ENCODE results near the gene PTGIR. TPM values are rescaled to one million over a fixed set of nuclear protein-coding genes. Genes with fewer than 3 reads are reported as not detected.

PTGIR gene
- total RNA-seq, 1 donor from 2014 or later = 0.26 TPM

GRCh38 chr19:46654621-46655152 is 29.8 kb upstream of the PTGIR start:
- Histone ChIP-seq H3K4me3 (ENCODE audit: low read depth, low read length) (no peak overlapping the region), H3K36me3 (ENCODE audit: control insufficient read depth, insufficient read depth, low read length) (no peaks in the 10 kb centered on the region), H3K27me3 (ENCODE audit: control insufficient read depth, insufficient read depth, low read length) (peaks cover 17% of the 10 kb centered on the region)
- FAIRE-seq (no peak), DNase-seq (ENCODE audit: low read depth) (no peak)
- no peak for TF ChIP-seq CTCF (IDR thresholded peaks at IDR 0.05; ENCODE audit: insufficient read depth, low read length, severe bottlenecking)

GRCh38 chr19:46650445-46650844 is 25.6 kb upstream of the PTGIR start:
- FAIRE-seq = no peak
- DNase-seq (ENCODE audit: low read depth) = no peak
- TF ChIP-seq CTCF (IDR thresholded peaks at IDR 0.05; ENCODE audit: insufficient read depth, low read length, severe bottlenecking) = no peak
- Histone ChIP-seq H3K27me3 (ENCODE audit: control insufficient read depth, insufficient read depth, low read length) (peaks cover 16% of the 10 kb centered on the region), H3K4me3 (ENCODE audit: low read depth, low read length) (no peak overlapping the region), H3K36me3 (ENCODE audit: control insufficient read depth, insufficient read depth, low read length) (no peaks in the 10 kb centered on the region)

GRCh38 chr19:46648961-46649960 is 24.4 kb upstream of the PTGIR start:
- FAIRE-seq (no peak), DNase-seq (ENCODE audit: low read depth) (no peak)
- TF ChIP-seq CTCF (IDR thresholded peaks at IDR 0.05; ENCODE audit: insufficient read depth, low read length, severe bottlenecking) = no peak
- peaks cover 16% of the 10 kb centered on the region for H3K27me3 ChIP-seq (ENCODE audit: control insufficient read depth, insufficient read depth, low read length)
- no peaks in the 10 kb centered on the region for H3K36me3 ChIP-seq (ENCODE audit: control insufficient read depth, insufficient read depth, low read length)
- no peak overlapping the region for H3K4me3 ChIP-seq (ENCODE audit: low read depth, low read length)

- no peak for TF ChIP-seq CTCF (IDR thresholded peaks at IDR 0.05; ENCODE audit: insufficient read depth, low read length, severe bottlenecking)
- DNase-seq (ENCODE audit: low read depth) (no peak), FAIRE-seq (peak; percentile 60)
- peaks cover 14% of the 10 kb centered on the region for H3K27me3 ChIP-seq (ENCODE audit: control insufficient read depth, insufficient read depth, low read length)
- H3K36me3 ChIP-seq (ENCODE audit: control insufficient read depth, insufficient read depth, low read length) = no peaks in the 10 kb centered on the region
- no peak overlapping the region for H3K4me3 ChIP-seq (ENCODE audit: low read depth, low read length)
These were observed 23.4 kb upstream of the PTGIR start for GRCh38 chr19:46648060-46648960.

GRCh38 chr19:46646402-46646801 is 21.5 kb upstream of the PTGIR start:
- no peak for DNase-seq (ENCODE audit: low read depth)
- H3K36me3 ChIP-seq (ENCODE audit: control insufficient read depth, insufficient read depth, low read length) = no peaks in the 10 kb centered on the region
- no peak overlapping the region for H3K4me3 ChIP-seq (ENCODE audit: low read depth, low read length)
- FAIRE-seq = no peak
- no peak for TF ChIP-seq CTCF (IDR thresholded peaks at IDR 0.05; ENCODE audit: insufficient read depth, low read length, severe bottlenecking)
- H3K27me3 ChIP-seq (ENCODE audit: control insufficient read depth, insufficient read depth, low read length) = peaks cover 14% of the 10 kb centered on the region

Data from bronchial epithelial cell (primary cell).